Right lobe of liver (tissue), 6 donors: ENCODE data around the gene ASGR1. TPM values are rescaled to one million over a fixed set of nuclear protein-coding genes. Genes with fewer than 3 reads are reported as not detected.

Experiments
- ATAC-seq, 4 donors: fragments of 200-7000 bp; cut with Tn5 transposase; one replicate each; pipeline ENCODE4 v1.9.1; 2020; ENCODE audit warnings: mild to moderate bottlenecking in 4 of 4, moderate library complexity in 4 of 4
- DNase-seq, 3 donors: peaks; one replicate each; pipeline ENCODE4 v3.0.0-alpha.2; 2020
- H3K27ac ChIP-seq, 3 donors: fragments of 200-600 bp; one replicate each; pipeline ENCODE4 v1.8.0; 2022
- H3K27me3 ChIP-seq, 2 donors: fragments of 200-600 bp; one replicate each; pipeline ENCODE4 v1.8.0; 2022
- H3K36me3 ChIP-seq, 4 donors: fragments of 200-600 bp; sonication (generic) in 1 of 4; one replicate each; pipeline versions ENCODE4 v1.5.1 to v1.8.0; 2017 to 2022; ENCODE audit warnings: control low read depth in 1 of 4
- H3K4me1 ChIP-seq, 4 donors: fragments of 200-600 bp; sonication (generic) in 1 of 4; one replicate each; pipeline versions ENCODE4 v1.5.1 to v1.8.0; 2017 to 2022; ENCODE audit warnings: control low read depth in 1 of 4
- H3K4me3 ChIP-seq, 3 donors: fragments of 200-600 bp; one replicate each; pipeline ENCODE4 v1.8.0; 2022
- H3K9me3 ChIP-seq, 4 donors: fragments of 200-600 bp; sonication (generic) in 1 of 4; one replicate each; pipeline versions ENCODE4 v1.5.1 to v1.8.0; 2017 to 2022; ENCODE audit warnings: control low read depth in 1 of 4
- POLR2A ChIP-seq: fragments of 450-650 bp; IDR thresholded peaks from one replicate; pipeline ENCODE4 v1.6.1; 2017; ENCODE audit warnings: antibody characterized with exemption, mild to moderate bottlenecking
- WGBS: methylation state at CpG from one replicate; pipeline ENCODE4 v1.1.6; 2018; ENCODE audit warnings: low coverage, low lambda C conversion rate; ENCODE audit not compliant: insufficient coverage; ENCODE audit errors: missing lambda C conversion rate; 5-methylcytosine and 5-hydroxymethylcytosine counted together
- intact Hi-C, 2 donors: fragments of 100-400 bp; cut with DNase I; formaldehyde crosslinking; loops; one replicate each; pipeline versions ENCODE4 v1.11.2 to v1.14.1; 2022
- total RNA-seq, 6 experiments: library from RNA; depleted of rRNA in 2 of 6; stranded (reverse); fragments of >200 nt in 2 of 6; fragmentation: NEBNext Ultra II Directional in 3 of 6; extraction: Animal tissue kit (Norgen Biotek cat#: 25700) in 3 of 6; gene quantifications; one replicate each; pipeline versions ENCODE4 v1.1.0 to v1.2.4, GENCODE V29; 2016 to 2023
- TF ChIP-seq, protein P1 (sequence below), 4 donors: fragments of 200-600 bp in 3 of 4; fragments of 450-650 bp in 1 of 4; IDR thresholded peaks; one replicate each; pipeline versions ENCODE4 v1.5.1 to v1.8.0; 2016 to 2022; ENCODE audit warnings: antibody characterized with exemption in 4 of 4, mild to moderate bottlenecking in 2 of 4
- donor health status: DM: no; HTN: yes; CAD: no.
- donor health status: DM: no; HTN: no; CAD: no.
- donor health status: DM: no; HTN: no; CAD: no.
- donor health status: DM: no; HTN: yes; CAD: no.
- donor health status: DM: no; HTN: yes; CAD: no.

Gene ASGR1
- total RNA-seq, 6 experiments from 2014 or later: 399 to 624 (median 417) TPM

DNA sequence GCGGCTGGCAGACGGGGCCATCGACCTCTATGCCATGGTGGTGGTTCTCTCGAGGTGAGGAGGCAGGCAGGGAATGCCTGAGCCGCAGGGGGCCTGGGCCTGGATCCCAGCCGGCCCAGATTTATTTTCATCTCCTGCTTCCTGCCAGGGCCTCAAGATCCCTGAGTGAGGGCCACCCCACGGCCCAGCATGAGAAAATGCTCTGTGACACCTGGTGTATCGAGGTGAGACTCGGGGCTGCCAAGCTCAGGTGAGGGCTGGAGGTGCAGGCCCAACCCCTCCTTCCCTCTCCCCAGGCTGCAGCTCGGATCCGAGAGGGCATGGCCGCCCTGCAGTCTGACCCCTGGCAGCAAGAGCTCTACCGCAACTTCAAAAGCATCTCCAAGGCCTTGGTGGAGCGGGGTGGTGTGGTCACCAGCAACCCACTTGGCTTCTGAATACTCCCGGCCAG, 45.5 kb upstream of the ASGR1 start:
- Histone ChIP-seq H3K27ac (no peak overlapping the region), H3K4me1 (peaks cover 0 to 40% (median 6%) of the 10 kb centered on the region in 4 donors)
- 90% methylated on average over 2 of the region's 15 CpGs for WGBS

DNA sequence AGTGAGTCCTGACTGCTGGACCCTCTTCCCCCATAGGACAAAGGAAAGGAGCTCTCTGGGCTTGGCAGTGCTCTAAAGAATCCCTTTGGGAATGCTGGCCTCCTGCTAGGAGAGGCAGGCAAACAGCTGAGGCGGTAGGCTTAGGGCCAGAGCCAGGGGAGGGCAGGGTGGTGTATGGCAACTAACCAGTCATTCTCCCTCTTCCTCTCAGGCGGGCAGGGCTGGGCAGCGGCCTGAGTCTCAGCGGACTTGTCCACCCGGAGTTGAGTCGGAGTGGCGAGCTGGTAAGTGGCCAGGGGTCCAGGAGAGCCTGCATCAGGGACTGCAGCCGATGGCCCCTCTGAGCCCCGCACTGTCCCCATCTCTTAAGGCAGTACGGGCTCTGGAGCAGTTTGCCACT, 44.9 kb upstream of the ASGR1 start:
- H3K27ac ChIP-seq: no peak overlapping the region

More for the DNA sequence above, 45.5 kb upstream of the ASGR1 start:
- H3K27me3 ChIP-seq: no peaks in the 10 kb centered on the region
- no peaks in the 10 kb centered on the region for H3K9me3 ChIP-seq
- intact Hi-C loops: no loop called here
- peaks cover 0 to 58% (median 36%) of the 10 kb centered on the region in 4 donors for H3K36me3 ChIP-seq
- H3K4me3 ChIP-seq: no peak overlapping the region
- TF ChIP-seq, protein P1, sequence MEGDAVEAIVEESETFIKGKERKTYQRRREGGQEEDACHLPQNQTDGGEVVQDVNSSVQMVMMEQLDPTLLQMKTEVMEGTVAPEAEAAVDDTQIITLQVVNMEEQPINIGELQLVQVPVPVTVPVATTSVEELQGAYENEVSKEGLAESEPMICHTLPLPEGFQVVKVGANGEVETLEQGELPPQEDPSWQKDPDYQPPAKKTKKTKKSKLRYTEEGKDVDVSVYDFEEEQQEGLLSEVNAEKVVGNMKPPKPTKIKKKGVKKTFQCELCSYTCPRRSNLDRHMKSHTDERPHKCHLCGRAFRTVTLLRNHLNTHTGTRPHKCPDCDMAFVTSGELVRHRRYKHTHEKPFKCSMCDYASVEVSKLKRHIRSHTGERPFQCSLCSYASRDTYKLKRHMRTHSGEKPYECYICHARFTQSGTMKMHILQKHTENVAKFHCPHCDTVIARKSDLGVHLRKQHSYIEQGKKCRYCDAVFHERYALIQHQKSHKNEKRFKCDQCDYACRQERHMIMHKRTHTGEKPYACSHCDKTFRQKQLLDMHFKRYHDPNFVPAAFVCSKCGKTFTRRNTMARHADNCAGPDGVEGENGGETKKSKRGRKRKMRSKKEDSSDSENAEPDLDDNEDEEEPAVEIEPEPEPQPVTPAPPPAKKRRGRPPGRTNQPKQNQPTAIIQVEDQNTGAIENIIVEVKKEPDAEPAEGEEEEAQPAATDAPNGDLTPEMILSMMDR (IDR thresholded peaks at IDR 0.05): no peak
- no peak for TF ChIP-seq POLR2A
- no peak for ATAC-seq
- DNase-seq: no peak

DNA sequence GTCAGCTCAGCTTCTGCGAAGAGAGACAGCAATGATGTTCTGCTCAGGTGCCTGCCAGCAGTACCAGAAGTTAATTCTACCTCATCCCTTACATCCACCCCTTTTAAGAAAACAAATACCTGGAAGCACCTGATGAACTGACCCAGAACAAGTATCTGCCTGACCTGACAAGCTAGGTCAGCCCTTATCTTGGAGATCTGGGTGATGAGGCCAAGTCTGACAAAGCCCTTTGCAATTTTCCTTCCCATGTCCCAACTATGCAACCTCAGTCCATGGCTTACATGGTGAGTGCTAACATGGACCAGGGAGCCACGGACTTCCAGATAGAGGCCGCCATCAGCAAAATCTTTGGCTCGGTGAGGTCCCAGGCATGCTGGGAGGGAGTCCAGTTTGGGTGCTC, 44.2 kb upstream of the ASGR1 start:
- intact Hi-C loops: no loop called here
- Histone ChIP-seq H3K36me3 (peaks cover 0 to 52% (median 30%) of the 10 kb centered on the region in 4 donors), H3K9me3 (no peaks in the 10 kb centered on the region), H3K27me3 (no peaks in the 10 kb centered on the region), H3K27ac (no peak overlapping the region), H3K4me3 (no peak overlapping the region), H3K4me1 (peaks cover 0 to 44% (median 10%) of the 10 kb centered on the region in 4 donors)
- WGBS: 43% methylated on average over 3 of the region's 4 CpGs
- DNase-seq (no peak), ATAC-seq (no peak)
- TF ChIP-seq POLR2A: no peak
- TF ChIP-seq, protein P1 (IDR thresholded peaks at IDR 0.05): no peak

More for the DNA sequence above, 44.9 kb upstream of the ASGR1 start:
- no peak overlapping the region for H3K4me3 ChIP-seq
- no peaks in the 10 kb centered on the region for H3K27me3 ChIP-seq
- no peak for ATAC-seq
- 60% methylated on average over 2 of the region's 10 CpGs for WGBS
- H3K36me3 ChIP-seq: peaks cover 0 to 55% (median 32%) of the 10 kb centered on the region in 4 donors
- H3K4me1 ChIP-seq: peaks cover 0 to 45% (median 8%) of the 10 kb centered on the region in 4 donors
- TF ChIP-seq, protein P1 (IDR thresholded peaks at IDR 0.05): no peak
- peak; percentile 24 for TF ChIP-seq POLR2A
- no peak for DNase-seq
- intact Hi-C loops: no loop called here
- H3K9me3 ChIP-seq: no peaks in the 10 kb centered on the region

DNA sequence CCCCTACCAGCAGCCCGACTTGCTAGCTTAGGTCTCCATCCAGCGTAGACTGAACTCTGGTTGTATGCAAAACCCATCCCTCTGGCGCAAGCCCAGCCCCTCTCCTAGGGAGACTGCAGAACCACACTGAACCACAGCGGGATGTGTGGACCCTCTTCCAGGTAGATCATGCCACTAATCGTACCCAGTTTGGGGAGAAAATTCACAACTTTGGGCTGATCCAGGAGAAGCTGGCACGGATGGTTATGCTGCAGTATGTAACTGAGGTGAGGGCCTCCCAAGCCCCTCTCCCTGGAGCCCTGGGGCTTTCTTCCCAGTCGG, 43.8 kb upstream of the ASGR1 start:
- intact Hi-C loops: no loop called here
- DNase-seq (peak in 1 of 3 donors; percentile 28), ATAC-seq (no peak)
- Histone ChIP-seq H3K27me3 (no peaks in the 10 kb centered on the region), H3K4me1 (peaks cover 0 to 40% (median 10%) of the 10 kb centered on the region in 4 donors), H3K36me3 (peaks cover 0 to 52% (median 30%) of the 10 kb centered on the region in 4 donors), H3K9me3 (no peaks in the 10 kb centered on the region), H3K4me3 (no peak overlapping the region), H3K27ac (no peak overlapping the region)
- TF ChIP-seq, protein P1 (IDR thresholded peaks at IDR 0.05): no peak
- TF ChIP-seq POLR2A: peak; percentile 9
- WGBS: 83% methylated on average over 1 of the region's 7 CpGs
